ENCODE data around the gene BACE1. TPM values are rescaled to one million over a fixed set of nuclear protein-coding genes. Genes with fewer than 3 reads are reported as not detected.

BACE1 gene
- total and polyA plus RNA-seq, 2 of the 13 experiments (the other 11 are each of a cell fraction or from before 2014, with no cell fraction given) = 7.5 to 17.9 TPM

DNA sequence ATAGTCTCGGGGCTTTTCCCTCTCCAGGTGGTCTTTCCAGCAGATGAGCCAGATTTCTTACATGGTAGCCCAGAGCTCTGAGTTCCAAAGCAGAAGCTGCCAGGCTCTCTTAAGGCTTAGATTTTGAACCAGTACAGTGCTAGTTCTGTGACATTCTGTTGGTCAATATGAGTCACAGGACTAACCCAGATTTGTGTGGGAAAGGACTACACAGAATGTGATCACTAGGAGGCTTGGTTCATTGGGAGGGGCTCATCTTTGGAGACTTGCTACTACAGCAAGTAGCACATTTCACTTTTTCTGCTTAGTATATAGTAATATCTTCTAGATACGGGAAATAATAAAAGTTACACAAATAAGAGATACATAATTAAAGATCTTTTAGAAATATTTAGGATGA is 59.5 kb downstream of the BACE1 start (continued):
- TF ChIP-seq IRF2 (CRISPR knock-in tag; IDR thresholded peaks at IDR 0.05) (no peak), POLR2AphosphoS5 (IDR thresholded peaks at IDR 0.05; ENCODE audit: low read depth, low read length) (no peak)

DNA sequence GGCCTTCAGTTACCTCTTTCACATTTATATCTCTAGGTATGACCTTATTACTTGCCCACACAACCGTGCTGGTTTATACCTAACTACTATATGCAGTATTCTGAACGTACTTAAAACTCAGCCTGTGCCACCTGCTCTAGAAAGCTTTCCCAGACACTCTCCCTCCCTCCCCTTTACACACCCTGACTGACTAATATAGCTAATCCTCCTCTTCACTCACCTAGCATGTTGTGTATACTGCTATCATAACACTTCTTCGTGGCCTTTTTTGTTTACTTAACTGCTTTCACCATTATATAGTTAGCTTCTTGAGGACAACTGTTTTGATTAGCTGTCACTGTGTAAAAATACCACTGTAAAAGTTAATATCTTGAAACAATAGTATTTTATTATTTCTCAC is 60.1 kb downstream of the BACE1 start:
- Histone ChIP-seq H3K27ac (ENCODE audit: extremely low read length, insufficient read depth, low read length) (no peak overlapping the region), H3K36me3 (replicated peaks in 1 of 2; ENCODE audit: control insufficient read depth in 1 of 2, insufficient read depth in 2 of 2, low read length in 2 of 2) (peaks cover 2% of the 10 kb centered on the region in 2 experiments; a peak in 3 of 5 replicates), H3K9me3 (ENCODE audit: low read length) (no peaks in the 10 kb centered on the region), H4K20me1 (ENCODE audit: insufficient read depth, low read length) (no peaks in the 10 kb centered on the region), H3K27me3 (ENCODE audit: control insufficient read depth in 1 of 2, insufficient read depth in 2 of 2, low read length in 2 of 2) (no peaks in the 10 kb centered on the region), H2AFZ (ENCODE audit: low read length) (no peak overlapping the region), H3K79me2 (ENCODE audit: insufficient read depth, low read length) (no peaks in the 10 kb centered on the region), H3K4me2 (ENCODE audit: low read depth, low read length) (no peak overlapping the region), H3K4me3 (replicated peaks in 1 of 3; ENCODE audit: insufficient read depth in 1 of 3, low read depth in 2 of 3, low read length in 3 of 3) (no peak overlapping the region), H3K4me1 (ENCODE audit: insufficient read depth, low read length) (no peaks in the 10 kb centered on the region), H3K9ac (ENCODE audit: insufficient read depth, low read depth, low read length) (no peak overlapping the region)
- DNase-seq (ENCODE audit: low spot score) (no peak), FAIRE-seq (no peak), ATAC-seq (no peak)
- BruUV-seq (replicated peaks) = no TSS peak
- intact Hi-C loops (cut with micrococcal nuclease; ENCODE audit: unreplicated experiment) = no loop called here
- WGBS (ENCODE audit: low lambda C conversion rate) = 81% methylated on average over 3 of the region's 3 CpGs
- TF ChIP-seq ZNF709 (CRISPR knock-in tag; IDR thresholded peaks at IDR 0.05) (no peak), CENPX (CRISPR knock-in tag; IDR thresholded peaks at IDR 0.05) (no peak), MZF1 (CRISPR knock-in tag; IDR thresholded peaks at IDR 0.05; ENCODE audit: borderline replicate concordance) (no peak)
- in situ Hi-C loops (cut with HindIII; ENCODE audit: extremely low pct_ligation_motif_present, low pct_unique_long_range_greater_than_20kb) = no loop called here
- ChIA-PET POLR2A (no interaction called here), CTCF (ENCODE audit: low intra/inter-chr PET ratio, low total read pairs) (no interaction called here)

DNA sequence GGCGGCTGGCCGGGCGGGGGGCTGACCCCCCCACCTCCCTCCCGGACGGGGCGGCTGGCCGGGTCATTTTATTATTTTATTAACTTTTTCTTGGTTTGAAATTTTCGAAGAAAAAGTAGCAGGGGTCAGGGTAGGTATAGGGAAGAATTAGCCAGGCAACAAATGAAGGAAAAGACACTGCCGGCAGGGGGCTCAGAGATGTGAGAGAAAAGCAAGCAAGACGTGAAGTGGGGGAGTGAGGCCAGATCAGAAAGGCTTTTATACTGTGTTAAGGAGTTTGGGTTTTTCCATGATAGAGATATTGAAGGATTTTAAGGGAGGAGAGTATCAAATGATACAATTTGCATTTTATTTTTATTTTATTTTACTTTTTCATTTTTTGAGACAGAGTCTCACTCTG is 64.5 kb downstream of the BACE1 start:
- Histone ChIP-seq H3K4me2 (ENCODE audit: low read depth, low read length) (no peak overlapping the region), H4K20me1 (ENCODE audit: insufficient read depth, low read length) (no peaks in the 10 kb centered on the region), H3K27ac (ENCODE audit: extremely low read length, insufficient read depth, low read length) (no peak overlapping the region), H3K36me3 (replicated peaks in 1 of 2; ENCODE audit: control insufficient read depth in 1 of 2, insufficient read depth in 2 of 2, low read length in 2 of 2) (peaks cover 2 to 17% of the 10 kb centered on the region in 2 experiments), H3K4me1 (ENCODE audit: insufficient read depth, low read length) (no peaks in the 10 kb centered on the region; the same call in 1 of the 2 replicates), H2AFZ (ENCODE audit: low read length) (no peak overlapping the region), H3K27me3 (ENCODE audit: control insufficient read depth in 1 of 2, insufficient read depth in 2 of 2, low read length in 2 of 2) (no peaks in the 10 kb centered on the region), H3K4me3 (replicated peaks in 1 of 3; ENCODE audit: insufficient read depth in 1 of 3, low read depth in 2 of 3, low read length in 3 of 3) (no peak overlapping the region), H3K79me2 (ENCODE audit: insufficient read depth, low read length) (no peaks in the 10 kb centered on the region), H3K9me3 (ENCODE audit: low read length) (no peaks in the 10 kb centered on the region), H3K9ac (ENCODE audit: insufficient read depth, low read depth, low read length) (no peak overlapping the region)
- WGBS (ENCODE audit: low lambda C conversion rate) = 96% methylated on average over 10 of the region's 10 CpGs
- in situ Hi-C loops (cut with HindIII; ENCODE audit: extremely low pct_ligation_motif_present, low pct_unique_long_range_greater_than_20kb) = no loop called here
- intact Hi-C loops (cut with micrococcal nuclease; ENCODE audit: unreplicated experiment) = no loop called here
- ATAC-seq (no peak), DNase-seq (ENCODE audit: low spot score) (no peak), FAIRE-seq (no peak)
- ChIA-PET POLR2A (no interaction called here), CTCF (ENCODE audit: low intra/inter-chr PET ratio, low total read pairs) (no interaction called here)
- no TSS peak for BruUV-seq (replicated peaks)
- TF ChIP-seq SNAPC2 (CRISPR knock-in tag; IDR thresholded peaks at IDR 0.05) = no peak
- no peak for TF ChIP-seq MATR3 (CRISPR knock-in tag; IDR thresholded peaks at IDR 0.05)
